ENCODE results near the gene HECTD4. TPM values are rescaled to one million over a fixed set of nuclear protein-coding genes. Genes with fewer than 3 reads are reported as not detected.
A peak's percentile ranks its signal among the peaks of the same experiment; 100 is the strongest.

The HECTD4 gene
- total RNA-seq, 1 experiment from 2014 or later = 30.0 TPM

DNA sequence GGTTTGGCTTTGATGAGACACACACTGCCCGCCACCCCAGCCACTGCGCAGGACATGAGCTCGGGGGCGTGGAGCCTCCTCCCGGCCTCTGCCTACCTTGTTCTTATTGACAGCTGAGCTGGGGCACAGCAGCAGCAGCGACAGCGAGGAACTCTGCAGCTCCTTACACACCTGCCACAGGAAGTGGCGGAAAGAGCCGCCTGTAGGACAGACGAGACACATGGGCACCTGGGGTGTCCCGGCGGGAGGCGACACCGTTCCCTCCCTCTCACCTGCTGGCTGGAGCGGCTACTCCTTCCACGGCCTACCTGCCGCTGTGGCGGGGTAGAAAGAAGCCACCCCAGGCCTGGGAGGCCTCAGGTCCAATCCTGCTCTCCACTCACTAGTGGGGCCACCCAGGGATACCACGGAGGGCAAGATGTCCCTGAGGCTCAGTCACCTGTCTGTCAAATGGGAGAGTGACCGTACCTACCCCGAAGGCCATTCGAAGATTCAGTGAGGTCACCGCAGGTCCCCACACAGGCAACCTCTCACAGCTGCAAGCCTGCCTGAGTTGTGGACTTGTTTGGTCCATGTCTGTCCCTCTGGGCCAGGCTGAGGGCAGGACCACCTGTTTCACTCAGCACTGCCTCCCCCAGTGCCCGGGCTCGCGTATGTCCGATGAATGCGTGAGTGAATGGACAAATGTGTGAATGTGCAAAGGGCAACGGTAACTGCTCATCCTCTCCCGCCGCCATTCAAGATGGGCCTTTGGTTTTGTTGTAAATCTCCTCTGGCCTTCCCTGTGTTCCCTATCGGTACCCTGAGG, 214.3 kb downstream of the HECTD4 start:
- H3K23me2 ChIP-seq (ENCODE audit: insufficient read length, low read depth, low read length, poor library complexity, severe bottlenecking) = no peaks in the 10 kb centered on the region
- no peak overlapping the region for H4K5ac ChIP-seq (ENCODE audit: insufficient read length, low read depth, low read length)
- DNase-seq = no peak
- H3K9me3 Mint-ChIP-seq = no peaks in the 10 kb centered on the region
- H2AK5ac ChIP-seq (ENCODE audit: insufficient read length, low read length) = no peak overlapping the region
- peaks cover 4% of the 10 kb centered on the region for H4K20me1 ChIP-seq (ENCODE audit: control insufficient read depth, insufficient read depth, insufficient read length)
- H4K91ac ChIP-seq (ENCODE audit: insufficient read length, low read depth, low read length) = no peak overlapping the region
- no peak overlapping the region for H3K56ac ChIP-seq (ENCODE audit: insufficient read length, low read depth, low read length)
- H3K4me3 Mint-ChIP-seq = no peak overlapping the region
- H3K14ac ChIP-seq (ENCODE audit: insufficient read depth, low read length) = no peak overlapping the region
- no peak overlapping the region for H3K18ac ChIP-seq (ENCODE audit: insufficient read length, low read depth, low read length)
- H3K27ac Mint-ChIP-seq = peak overlapping the region in 2 of 3 experiments; percentile 42 to 77; a peak in 3 of 7 replicates
- H2BK5ac ChIP-seq (ENCODE audit: insufficient read length, low read length) = no peak overlapping the region
- no peak overlapping the region for H3K4ac ChIP-seq (ENCODE audit: low read depth, low read length)
- H3K27me3 ChIP-seq (ENCODE audit: insufficient read depth, low read length) = no peaks in the 10 kb centered on the region
- TF ChIP-seq, protein P1, sequence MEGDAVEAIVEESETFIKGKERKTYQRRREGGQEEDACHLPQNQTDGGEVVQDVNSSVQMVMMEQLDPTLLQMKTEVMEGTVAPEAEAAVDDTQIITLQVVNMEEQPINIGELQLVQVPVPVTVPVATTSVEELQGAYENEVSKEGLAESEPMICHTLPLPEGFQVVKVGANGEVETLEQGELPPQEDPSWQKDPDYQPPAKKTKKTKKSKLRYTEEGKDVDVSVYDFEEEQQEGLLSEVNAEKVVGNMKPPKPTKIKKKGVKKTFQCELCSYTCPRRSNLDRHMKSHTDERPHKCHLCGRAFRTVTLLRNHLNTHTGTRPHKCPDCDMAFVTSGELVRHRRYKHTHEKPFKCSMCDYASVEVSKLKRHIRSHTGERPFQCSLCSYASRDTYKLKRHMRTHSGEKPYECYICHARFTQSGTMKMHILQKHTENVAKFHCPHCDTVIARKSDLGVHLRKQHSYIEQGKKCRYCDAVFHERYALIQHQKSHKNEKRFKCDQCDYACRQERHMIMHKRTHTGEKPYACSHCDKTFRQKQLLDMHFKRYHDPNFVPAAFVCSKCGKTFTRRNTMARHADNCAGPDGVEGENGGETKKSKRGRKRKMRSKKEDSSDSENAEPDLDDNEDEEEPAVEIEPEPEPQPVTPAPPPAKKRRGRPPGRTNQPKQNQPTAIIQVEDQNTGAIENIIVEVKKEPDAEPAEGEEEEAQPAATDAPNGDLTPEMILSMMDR (conservative IDR thresholded peaks at IDR 0.05) = no peak
- no peak overlapping the region for H2AFZ ChIP-seq (ENCODE audit: low read length)
- H3K27ac ChIP-seq (ENCODE audit: insufficient read length, low read depth, low read length) = no peak overlapping the region
- no peaks in the 10 kb centered on the region for H3K4me1 ChIP-seq (ENCODE audit: insufficient read depth, low read length)
- no peak overlapping the region for H2BK120ac ChIP-seq (ENCODE audit: low read depth, low read length, poor library complexity, severe bottlenecking)
- H3K36me3 Mint-ChIP-seq (ENCODE audit: insufficient read depth in 1 of 3, low read depth in 3 of 3) = peaks cover 5 to 22% (median 13%) of the 10 kb centered on the region in 3 experiments; a peak in 6 of 7 replicates
- no CpG with 5 or more reads among the region's 32 CpGs for WGBS (ENCODE audit: extremely low coverage, insufficient read length, low lambda C conversion rate)
- no peak overlapping the region for H2BK20ac ChIP-seq (ENCODE audit: low read depth, low read length, poor library complexity, severe bottlenecking)
- H3K23ac ChIP-seq (ENCODE audit: insufficient read length, low read depth, low read length) = no peak overlapping the region
- H2BK15ac ChIP-seq (ENCODE audit: low read depth, low read length) = no peak overlapping the region
- H3K9ac ChIP-seq (ENCODE audit: extremely low read depth, insufficient read length, low read length) = no peak overlapping the region
- H2BK12ac ChIP-seq (ENCODE audit: insufficient read length, low read depth, low read length) = no peak overlapping the region
- H4K8ac ChIP-seq (replicated peaks; ENCODE audit: insufficient read length, low read depth, low read length) = no peak overlapping the region
- H3K9me3 ChIP-seq (ENCODE audit: control insufficient read depth, low read depth, low read length) = no peaks in the 10 kb centered on the region
- H3K4me1 Mint-ChIP-seq = 0 out of 4 replicates have a peak, but pooled peaks cover 0 to 2% of the 10 kb centered on the region in 2 experiments
- peaks cover 1% of the 10 kb centered on the region for H3K27me3 Mint-ChIP-seq (ENCODE audit: low read depth)
- H3K79me2 ChIP-seq (ENCODE audit: insufficient read depth, low read length) = no peaks in the 10 kb centered on the region
- no peak overlapping the region for H3T11ph ChIP-seq (ENCODE audit: low read length)
- H3K79me1 ChIP-seq (ENCODE audit: insufficient read depth, low read depth, low read length, poor library complexity, severe bottlenecking) = no peaks in the 10 kb centered on the region
- no peak overlapping the region for H3K4me2 ChIP-seq (ENCODE audit: insufficient read depth, insufficient read length, low read length)

All from H9 (cell line).